OCI-LY1 (cell line): ENCODE measurements around the gene ZNF556.

Source experiments
- CTCF ChIP-seq: fragments of 200-600 bp; sonication (generic), shearing (Covaris generic); IDR thresholded peaks from 2 replicates; pipeline ENCODE4 v1.5.1; 2017; ENCODE audit warnings: mild to moderate bottlenecking, antibody characterized with exemption, low read length, moderate library complexity, mixed read lengths
- EZH2 ChIP-seq: fragments of 200-600 bp; sonication (generic), shearing (Covaris generic); IDR thresholded peaks from 2 replicates; pipeline ENCODE4 v1.8.0; 2017; ENCODE audit warnings: borderline replicate concordance, mixed run types, mild to moderate bottlenecking, antibody characterized with exemption, low read length, moderate library complexity, mixed read lengths

- TF ChIP-seq CTCF (no peak), EZH2 (no peak)
Observed at GRCh38 chr19:2885736-2886135, 18.6 kb downstream of the ZNF556 start.
